Stimulated activated CD8-positive, alpha-beta memory T cell treated with anti-CD3 and anti-CD28 coated beads, Interleukin-2, amount 100 ng/mL, for 1 hour (primary cell): Measurements from ENCODE around the gene MTTP.

Experiments used
- DNase-seq, 2 donors: peaks; one replicate each; pipeline ENCODE4 v3.0.0-alpha.2; 2020; ENCODE audit warnings: low read depth in 2 of 2

MTTP gene

GRCh38 chr4:99593781-99594641 is 19.4 kb downstream of the MTTP start:
- no peak for DNase-seq

DNA sequence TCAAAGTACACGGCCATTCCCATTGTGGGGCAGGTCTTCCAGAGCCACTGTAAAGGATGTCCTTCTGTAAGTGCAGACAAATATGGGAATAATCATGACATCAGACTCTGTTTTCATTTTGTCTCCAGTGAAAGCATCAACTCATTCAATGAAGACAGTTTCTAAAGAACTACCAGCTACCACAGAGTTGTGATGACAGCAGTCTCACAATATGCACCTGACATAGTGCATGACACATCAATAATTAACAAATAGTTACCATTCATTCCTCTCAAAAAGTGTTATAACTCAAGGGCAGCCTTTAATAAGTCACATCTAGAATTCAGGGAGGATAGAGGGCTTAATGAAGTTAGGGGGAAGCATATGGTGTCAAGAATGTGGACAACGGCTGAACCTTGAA is 20.2 kb downstream of the MTTP start:
- no peak for DNase-seq

DNA sequence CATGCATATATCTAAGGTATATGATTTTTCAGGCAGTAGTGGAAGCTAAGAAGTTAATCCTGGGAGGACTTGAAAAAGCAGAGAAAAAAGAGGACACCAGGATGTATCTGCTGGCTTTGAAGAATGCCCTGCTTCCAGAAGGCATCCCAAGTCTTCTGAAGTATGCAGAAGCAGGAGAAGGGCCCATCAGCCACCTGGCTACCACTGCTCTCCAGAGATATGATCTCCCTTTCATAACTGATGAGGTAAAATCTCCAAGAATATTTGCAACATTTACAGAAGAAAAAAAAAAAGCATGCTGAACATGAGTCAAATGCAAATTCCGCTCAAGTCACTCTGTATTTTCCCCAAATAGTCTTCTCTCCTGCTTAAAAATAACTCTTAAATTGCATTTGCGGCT is 32.1 kb downstream of the MTTP start:
- DNase-seq: no peak

GRCh38 chr4:99608417-99608816 is 33.8 kb downstream of the MTTP start:
- no peak for DNase-seq

DNA sequence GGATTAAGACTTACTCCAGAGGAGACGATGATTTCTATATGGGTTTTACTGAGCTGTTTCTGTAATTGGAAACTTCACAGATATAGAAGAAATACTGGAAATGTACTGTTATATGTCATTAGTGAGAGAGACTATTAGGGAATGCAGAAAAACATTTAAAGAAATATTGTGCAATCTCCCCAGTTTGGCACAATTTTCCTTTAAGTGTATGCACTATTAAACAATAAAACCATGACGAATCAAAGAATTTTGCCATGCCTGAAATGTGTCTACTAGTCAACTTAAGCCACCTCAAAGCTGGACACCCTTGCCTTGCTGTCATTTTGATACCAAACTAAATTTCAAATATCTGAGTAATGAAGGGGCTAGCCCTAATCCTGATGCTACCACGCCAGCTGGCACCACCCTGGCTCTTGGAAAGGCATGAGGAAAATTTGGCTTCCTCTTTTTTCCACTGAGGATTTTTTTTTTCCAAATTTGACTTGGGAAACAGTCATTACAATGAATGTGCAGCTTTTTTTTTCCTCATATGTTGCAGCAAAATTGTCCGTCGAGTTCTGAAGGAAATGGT is 36.1 kb downstream of the MTTP start:
- DNase-seq: no peak

DNA sequence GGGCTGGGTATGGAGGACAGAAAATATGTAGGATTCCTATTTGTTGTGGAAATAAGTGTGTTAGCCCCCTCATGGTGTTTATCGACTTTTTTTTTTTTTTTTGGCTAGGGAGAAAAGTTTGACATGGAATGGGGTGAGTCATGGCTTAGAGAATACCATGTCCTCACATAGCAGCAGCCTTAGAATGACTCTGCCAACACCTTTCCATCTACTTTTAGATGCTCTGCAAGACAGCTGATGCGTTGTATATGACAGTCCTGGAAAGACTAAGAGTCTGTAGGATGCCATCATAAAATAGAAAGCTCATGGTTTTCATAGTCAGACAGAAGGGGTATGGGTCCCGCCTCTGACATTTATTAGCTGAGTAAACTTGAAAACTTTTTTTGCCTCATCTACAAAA is 37.7 kb downstream of the MTTP start:
- no peak for DNase-seq

DNA sequence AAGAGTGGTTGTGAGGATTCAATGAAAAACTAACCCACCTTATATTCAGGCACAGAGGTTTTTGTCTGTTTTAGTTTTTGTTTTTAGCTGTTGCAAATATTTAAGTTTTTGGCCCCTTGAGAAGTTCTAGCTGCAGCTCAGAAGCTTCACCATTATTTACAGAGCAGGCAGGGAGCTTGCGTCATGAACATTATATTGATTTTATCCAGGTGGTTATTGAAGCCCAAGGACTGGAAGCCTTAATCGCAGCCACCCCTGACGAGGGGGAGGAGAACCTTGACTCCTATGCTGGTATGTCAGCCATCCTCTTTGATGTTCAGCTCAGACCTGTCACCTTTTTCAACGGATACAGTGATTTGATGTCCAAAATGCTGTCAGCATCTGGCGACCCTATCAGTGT is 38.1 kb downstream of the MTTP start:
- no peak for DNase-seq

DNA sequence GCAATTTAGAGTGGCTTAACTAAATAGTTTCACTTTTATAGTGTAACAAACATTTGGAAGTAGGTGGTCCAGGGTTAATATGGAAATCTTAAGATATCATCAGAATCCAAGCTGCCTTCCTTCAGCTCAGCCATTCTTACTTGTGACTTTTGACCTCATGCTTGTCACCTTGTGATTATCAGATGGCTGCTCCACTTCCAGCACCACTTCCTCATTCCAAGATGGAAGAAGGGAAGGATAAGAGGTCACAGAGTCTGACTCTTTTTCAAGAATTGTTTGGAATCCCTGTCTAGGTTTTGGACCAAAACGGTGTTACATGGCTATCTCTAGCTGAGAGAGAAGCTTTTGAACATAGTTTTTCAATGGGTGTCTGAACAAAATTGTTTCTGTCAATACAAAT is 39.9 kb downstream of the MTTP start:
- no peak for DNase-seq

GRCh38 chr4:99615170-99615820 is 40.7 kb downstream of the MTTP start:
- no peak for DNase-seq

- no peak for DNase-seq
These were observed 42.8 kb downstream of the MTTP start for GRCh38 chr4:99617374-99617773.

DNA sequence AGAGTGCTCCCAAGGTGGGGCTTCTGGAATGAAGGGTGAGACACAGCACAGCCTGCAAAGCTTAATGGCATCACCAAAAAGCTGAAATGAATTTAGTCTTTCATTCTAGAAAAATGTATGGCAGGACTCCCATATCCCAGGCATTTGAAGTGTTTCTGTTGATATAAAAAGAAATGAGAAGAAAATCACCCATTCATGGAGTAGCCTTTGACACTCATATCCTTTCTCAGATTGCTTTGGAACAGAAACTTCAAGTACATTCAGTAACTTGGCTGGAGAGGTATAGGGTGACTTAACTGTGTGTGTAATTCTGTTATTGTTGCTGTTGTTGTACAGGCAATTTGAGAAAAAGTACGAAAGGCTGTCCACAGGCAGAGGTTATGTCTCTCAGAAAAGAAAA is 47.7 kb downstream of the MTTP start:
- DNase-seq: no peak

- DNase-seq: no peak
These were observed 49.6 kb downstream of the MTTP start for GRCh38 chr4:99624141-99624719.

DNA sequence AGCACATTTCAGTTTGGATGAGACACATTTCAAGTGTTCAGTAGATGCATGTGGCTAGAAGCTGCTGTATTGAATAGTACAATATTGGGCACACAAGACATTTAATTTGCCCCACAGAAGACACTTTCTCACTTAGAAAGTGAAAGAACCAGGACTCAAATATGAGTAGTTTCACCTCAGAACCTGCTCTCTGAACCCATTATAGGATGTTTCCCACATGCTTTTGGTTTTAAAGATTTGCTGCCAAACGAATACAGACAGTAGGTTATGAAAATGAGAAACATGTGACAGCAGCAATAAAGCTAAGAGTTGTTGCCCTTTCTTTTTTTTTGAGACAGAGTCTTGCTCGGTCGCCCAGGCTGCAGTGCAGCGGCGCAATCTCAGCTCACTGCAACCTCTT is 50.7 kb downstream of the MTTP start:
- no peak for DNase-seq

- no peak for DNase-seq
These were observed 53.4 kb downstream of the MTTP start for GRCh38 chr4:99628040-99628439.

- no peak for DNase-seq
These were observed 55.4 kb downstream of the MTTP start for GRCh38 chr4:99629962-99630554.

GRCh38 chr4:99630857-99631360 is 56.3 kb downstream of the MTTP start:
- DNase-seq: no peak

DNA sequence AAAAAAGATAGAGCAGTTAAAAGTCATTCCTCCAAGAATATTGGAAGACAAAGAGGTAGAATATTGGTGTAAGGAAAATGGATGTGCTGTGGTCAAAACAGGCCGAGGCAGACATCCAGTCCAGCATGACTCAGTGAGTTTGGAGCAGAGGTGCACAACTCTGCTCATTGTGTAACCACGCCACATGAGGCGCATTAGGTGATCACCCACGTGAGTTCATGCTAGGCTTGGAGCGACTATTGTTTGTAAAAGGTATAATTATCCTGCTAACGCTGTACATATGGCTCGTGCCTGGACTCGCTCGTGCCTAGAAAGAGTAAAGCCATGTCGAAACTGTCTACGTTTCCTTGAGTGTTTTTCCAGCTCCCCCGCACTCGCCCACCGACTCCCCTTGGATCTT is 59.1 kb downstream of the MTTP start:
- no peak for DNase-seq

GRCh38 chr4:99634742-99635360 is 60.2 kb downstream of the MTTP start:
- no peak for DNase-seq

DNA sequence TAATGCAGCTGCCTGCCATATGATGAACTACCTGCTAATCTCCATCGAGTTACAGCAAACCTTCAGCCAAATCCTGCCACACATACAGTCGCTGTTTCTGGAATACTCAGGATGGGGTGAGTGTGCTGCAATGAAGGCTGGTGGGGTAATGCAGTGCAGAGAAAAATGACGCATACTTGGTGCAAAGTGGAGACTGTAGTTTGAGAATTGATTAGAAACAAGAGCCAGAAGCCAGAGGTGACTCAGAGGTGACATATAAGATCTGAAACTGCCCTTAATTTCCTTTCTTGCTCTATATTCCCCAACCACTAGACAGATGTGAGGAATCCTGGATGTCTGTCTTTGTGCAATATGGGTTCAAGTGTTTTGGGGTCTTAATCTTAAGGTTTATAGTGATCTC is 61.0 kb downstream of the MTTP start:
- DNase-seq: no peak

DNA sequence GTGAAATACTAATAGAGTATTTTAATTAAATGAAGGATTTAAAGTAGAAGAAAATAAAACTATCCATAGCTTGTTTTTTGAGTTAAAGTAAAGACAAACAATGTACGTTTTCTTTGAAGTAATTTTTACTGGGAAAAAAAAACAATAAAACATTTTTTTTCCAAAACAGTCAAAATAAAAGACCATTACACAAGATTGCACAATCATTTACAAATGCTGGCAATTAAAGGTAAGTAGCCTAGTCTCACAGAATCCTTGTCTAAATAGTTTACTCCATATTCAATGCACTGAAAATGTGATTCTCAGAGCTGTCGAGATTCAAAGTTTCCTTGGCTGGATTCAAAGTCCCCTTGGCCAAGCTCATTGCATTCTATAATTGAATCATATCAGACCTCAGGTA is 61.8 kb downstream of the MTTP start:
- DNase-seq: no peak

DNA sequence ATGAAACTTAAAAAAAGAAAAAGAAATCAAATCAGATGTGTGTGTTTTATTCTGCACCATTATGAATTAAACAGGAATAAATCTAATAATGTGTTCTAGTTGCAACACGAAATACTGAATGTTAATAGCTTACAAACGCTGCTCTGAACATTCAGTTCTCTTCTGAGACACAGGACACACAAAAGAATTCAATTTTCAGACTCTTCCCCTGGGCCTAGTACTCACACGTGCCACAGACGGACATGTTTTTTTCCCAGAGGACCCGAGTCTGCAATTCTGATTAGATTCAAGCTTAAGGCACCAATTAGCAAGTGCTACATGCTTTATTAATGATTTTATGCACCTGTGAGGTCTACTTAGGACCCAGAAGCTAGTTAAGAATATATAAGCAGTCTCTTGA is 62.5 kb downstream of the MTTP start:
- DNase-seq: no peak

DNA sequence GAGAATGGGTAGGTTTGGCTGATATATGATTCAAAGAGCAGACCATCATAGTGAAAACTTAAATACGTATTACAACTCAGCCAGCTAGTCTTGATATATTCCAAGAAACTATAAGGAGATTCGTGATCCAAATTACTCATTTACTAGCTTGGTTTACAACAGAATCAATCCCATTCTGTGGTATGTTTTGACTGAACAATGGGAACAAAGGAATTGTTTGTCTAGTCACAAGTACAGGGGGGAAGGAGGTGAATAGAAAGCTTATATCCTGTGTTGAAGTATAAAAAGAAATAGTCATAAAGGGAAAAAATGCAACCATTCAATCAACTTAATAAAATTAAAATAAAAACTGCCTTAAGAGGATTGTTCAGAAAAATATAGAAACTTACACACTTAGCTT is 66.1 kb downstream of the MTTP start:
- no peak for DNase-seq
